ENCODE measurements around the gene RAB38. TPM values are rescaled to one million over a fixed set of nuclear protein-coding genes. Genes with fewer than 3 reads are reported as not detected.

RAB38 gene
- polyA plus RNA-seq, 3 donors = 0.25 to 1.3 (median 0.69) TPM

GRCh38 chr11:88212300-88212699 is 37.1 kb upstream of the RAB38 start:
- WGBS (ENCODE audit: insufficient coverage) = no CpG with 5 or more reads among the region's 1 CpG
- H3K27me3 Mint-ChIP-seq (ENCODE audit: low read depth in 3 of 3) = peaks cover 0 to 1% (median 0%) of the 10 kb centered on the region in 3 donors
- no peaks in the 10 kb centered on the region for H3K27me3 ChIP-seq (ENCODE audit: control insufficient read depth in 2 of 2, insufficient read depth in 2 of 2, low read length in 2 of 2)
- no peaks in the 10 kb centered on the region for H3K9me3 ChIP-seq (replicated peaks in 1 of 2; ENCODE audit: control insufficient read depth in 1 of 2, insufficient read depth in 1 of 2, low read length in 2 of 2)
- H3K36me3 Mint-ChIP-seq = peaks cover 0 to 2% of the 10 kb centered on the region in 2 donors
- H3K36me3 ChIP-seq (replicated peaks in 1 of 2; ENCODE audit: control insufficient read depth in 1 of 2, insufficient read depth in 2 of 2, low read length in 2 of 2) = no peaks in the 10 kb centered on the region
- H3K4me3 ChIP-seq (replicated peaks in 1 of 3; ENCODE audit: low read depth in 2 of 3, low read length in 3 of 3) = no peak overlapping the region
- TF ChIP-seq CTCF (IDR thresholded peaks at IDR 0.05) = no peak
- H3K9me3 Mint-ChIP-seq = peaks cover 0 to 7% (median 5%) of the 10 kb centered on the region in 7 donors
- DNase-seq = no peak
- peaks cover 9% of the 10 kb centered on the region for H3K4me1 Mint-ChIP-seq
- H3K27ac ChIP-seq (ENCODE audit: low read depth in 1 of 2, low read length in 2 of 2) = no peak overlapping the region
- no peak overlapping the region for H3K9ac ChIP-seq (ENCODE audit: insufficient read depth, low read length, poor library complexity, severe bottlenecking)
- no peaks in the 10 kb centered on the region for H3K79me2 ChIP-seq (ENCODE audit: insufficient read depth, low read length)
- H3K4me3 Mint-ChIP-seq = no peak overlapping the region
- no peak overlapping the region for H3K27ac Mint-ChIP-seq
- no peak overlapping the region for H2AFZ ChIP-seq (ENCODE audit: insufficient read depth, low read depth, low read length, poor library complexity, severe bottlenecking)
- H4K20me1 ChIP-seq (ENCODE audit: insufficient read depth, low read length) = no peaks in the 10 kb centered on the region
- intact Hi-C loops (cut with micrococcal nuclease) = no loop called here
- H3K4me2 ChIP-seq (replicated peaks; ENCODE audit: extremely low read depth, low read length, poor library complexity, severe bottlenecking) = no peak overlapping the region
- H3K4me1 ChIP-seq (ENCODE audit: control insufficient read depth in 1 of 2, insufficient read depth in 2 of 2, low read length in 2 of 2) = peaks cover 8 to 9% of the 10 kb centered on the region in 2 donors

GRCh38 chr11:88208745-88209144 is 33.5 kb upstream of the RAB38 start:
- Histone ChIP-seq H3K36me3 (replicated peaks in 1 of 2; ENCODE audit: control insufficient read depth in 1 of 2, insufficient read depth in 2 of 2, low read length in 2 of 2) (no peaks in the 10 kb centered on the region), H4K20me1 (ENCODE audit: insufficient read depth, low read length) (no peaks in the 10 kb centered on the region), H3K9me3 (replicated peaks in 1 of 2; ENCODE audit: control insufficient read depth in 1 of 2, insufficient read depth in 1 of 2, low read length in 2 of 2) (no peaks in the 10 kb centered on the region), H3K27me3 (ENCODE audit: control insufficient read depth in 2 of 2, insufficient read depth in 2 of 2, low read length in 2 of 2) (no peaks in the 10 kb centered on the region), H3K27ac (ENCODE audit: low read depth in 1 of 2, low read length in 2 of 2) (peak overlapping the region in 1 of 2 donors; percentile 36), H3K9ac (ENCODE audit: insufficient read depth, low read length, poor library complexity, severe bottlenecking) (no peak overlapping the region), H3K4me3 (replicated peaks in 1 of 3; ENCODE audit: low read depth in 2 of 3, low read length in 3 of 3) (no peak overlapping the region), H3K79me2 (ENCODE audit: insufficient read depth, low read length) (no peaks in the 10 kb centered on the region), H2AFZ (ENCODE audit: insufficient read depth, low read depth, low read length, poor library complexity, severe bottlenecking) (no peak overlapping the region), H3K4me1 (ENCODE audit: control insufficient read depth in 1 of 2, insufficient read depth in 2 of 2, low read length in 2 of 2) (peaks cover 8 to 9% of the 10 kb centered on the region in 2 donors), H3K4me2 (replicated peaks; ENCODE audit: extremely low read depth, low read length, poor library complexity, severe bottlenecking) (no peak overlapping the region)
- Mint-ChIP-seq H3K9me3 (peaks cover 0 to 7% (median 5%) of the 10 kb centered on the region in 7 donors), H3K27me3 (ENCODE audit: low read depth in 3 of 3) (peaks cover 0 to 1% (median 0%) of the 10 kb centered on the region in 3 donors), H3K36me3 (peaks cover 0 to 2% of the 10 kb centered on the region in 2 donors), H3K4me3 (peak overlapping the region in 1 of 2 donors; percentile 44), H3K4me1 (peaks cover 9% of the 10 kb centered on the region), H3K27ac (peak overlapping the region in 4 of 7 donors; percentile 21 to 47 (median 42))
- intact Hi-C loops (cut with micrococcal nuclease) = no loop called here
- peak; percentile 6 to 61 (median 40) for DNase-seq
- no peak for TF ChIP-seq CTCF (IDR thresholded peaks at IDR 0.05)
- 63% methylated on average over 1 of the region's 2 CpGs for WGBS (ENCODE audit: insufficient coverage)
